ENCODE measurements around the gene PRAF2.

- TF ChIP-seq EP300 (IDR thresholded peaks at IDR 0.05; ENCODE audit: borderline replicate concordance) (no peak), EGR1 (IDR thresholded peaks at IDR 0.05) (no peak), TAF1 (IDR thresholded peaks at IDR 0.05; ENCODE audit: low read depth) (no peak), USF1 (IDR thresholded peaks at IDR 0.05) (no peak), MAX (IDR thresholded peaks at IDR 0.05) (no peak), CREB1 (IDR thresholded peaks at IDR 0.05; ENCODE audit: low read depth) (no peak), REST (IDR thresholded peaks at IDR 0.05; ENCODE audit: low read depth) (no peak), CEBPB (IDR thresholded peaks at IDR 0.05) (no peak), RAD21 (IDR thresholded peaks at IDR 0.05; ENCODE audit: low read depth) (no peak)
These were observed 48.7 kb upstream of the PRAF2 start for GRCh38 chrX:49122499-49122898.

Measured in Ishikawa (cell line).